ENCODE measurements around the gene REP15. TPM values are rescaled to one million over a fixed set of nuclear protein-coding genes. Genes with fewer than 3 reads are reported as not detected.
"Not testable (repeated sequence)": the region's sequence is repeated elsewhere in the genome, so short reads cannot be mapped to it uniquely, and the experiment has no call there.

Gene REP15, protein sequence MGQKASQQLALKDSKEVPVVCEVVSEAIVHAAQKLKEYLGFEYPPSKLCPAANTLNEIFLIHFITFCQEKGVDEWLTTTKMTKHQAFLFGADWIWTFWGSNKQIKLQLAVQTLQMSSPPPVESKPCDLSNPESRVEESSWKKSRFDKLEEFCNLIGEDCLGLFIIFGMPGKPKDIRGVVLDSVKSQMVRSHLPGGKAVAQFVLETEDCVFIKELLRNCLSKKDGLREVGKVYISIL
- total RNA-seq, result 1 to 10 TPM; 1.4 to 3.1 TPM

DNA sequence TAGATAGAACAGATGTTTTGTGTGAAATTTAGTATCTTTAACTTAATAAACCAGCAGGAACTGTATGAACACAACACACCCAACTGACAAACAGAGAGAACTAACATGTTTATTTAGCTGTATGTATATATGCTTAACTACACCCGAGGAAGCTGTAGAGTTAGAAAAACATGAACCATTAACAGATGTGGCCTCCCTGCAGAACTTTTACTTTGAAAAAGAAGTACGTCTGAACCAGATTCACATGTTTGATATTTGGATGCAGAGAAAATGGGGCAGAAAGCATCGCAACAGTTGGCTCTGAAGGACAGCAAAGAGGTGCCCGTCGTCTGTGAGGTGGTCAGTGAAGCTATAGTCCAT lies at the start of gene REP15:
Gene REP15, plus strand, starts transcription at position 155 of the 360 bp plus-strand sequence. Its CDS starts 116 bp downstream, at position 271.
- no peak within 1 kb of the TSS for H3K4me3 ChIP-seq
- TF ChIP-seq, protein P1, sequence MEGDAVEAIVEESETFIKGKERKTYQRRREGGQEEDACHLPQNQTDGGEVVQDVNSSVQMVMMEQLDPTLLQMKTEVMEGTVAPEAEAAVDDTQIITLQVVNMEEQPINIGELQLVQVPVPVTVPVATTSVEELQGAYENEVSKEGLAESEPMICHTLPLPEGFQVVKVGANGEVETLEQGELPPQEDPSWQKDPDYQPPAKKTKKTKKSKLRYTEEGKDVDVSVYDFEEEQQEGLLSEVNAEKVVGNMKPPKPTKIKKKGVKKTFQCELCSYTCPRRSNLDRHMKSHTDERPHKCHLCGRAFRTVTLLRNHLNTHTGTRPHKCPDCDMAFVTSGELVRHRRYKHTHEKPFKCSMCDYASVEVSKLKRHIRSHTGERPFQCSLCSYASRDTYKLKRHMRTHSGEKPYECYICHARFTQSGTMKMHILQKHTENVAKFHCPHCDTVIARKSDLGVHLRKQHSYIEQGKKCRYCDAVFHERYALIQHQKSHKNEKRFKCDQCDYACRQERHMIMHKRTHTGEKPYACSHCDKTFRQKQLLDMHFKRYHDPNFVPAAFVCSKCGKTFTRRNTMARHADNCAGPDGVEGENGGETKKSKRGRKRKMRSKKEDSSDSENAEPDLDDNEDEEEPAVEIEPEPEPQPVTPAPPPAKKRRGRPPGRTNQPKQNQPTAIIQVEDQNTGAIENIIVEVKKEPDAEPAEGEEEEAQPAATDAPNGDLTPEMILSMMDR (IDR thresholded peaks at IDR 0.05), result no peak
- H3K4me1 ChIP-seq, result no peaks in the 10 kb centered on the region
- no peak within 1 kb of the TSS for H3K27ac ChIP-seq
- H3K9me3 ChIP-seq, result no peaks in the 10 kb centered on the region
- H3K36me3 ChIP-seq, result peaks cover 38% of the 10 kb centered on the region
- H3K27me3 ChIP-seq, result no peaks in the 10 kb centered on the region
- DNase-seq (ENCODE audit: low spot score), result no peak

GRCh38 chr12:27650011-27650410 lies 46.2 kb upstream of the REP15 start:
- Histone ChIP-seq H3K4me3 (no peak overlapping the region), H3K27ac (no peak overlapping the region), H3K4me1 (no peaks in the 10 kb centered on the region), H3K9me3 (no peaks in the 10 kb centered on the region), H3K27me3 (no peaks in the 10 kb centered on the region), H3K36me3 (peaks cover 32% of the 10 kb centered on the region)
- DNase-seq (ENCODE audit: low spot score), result no peak
- TF ChIP-seq, protein P1 (IDR thresholded peaks at IDR 0.05), result no peak

GRCh38 chr12:27651201-27651600 lies 45.0 kb upstream of the REP15 start:
- H3K36me3 ChIP-seq, result peaks cover 29% of the 10 kb centered on the region
- H3K9me3 ChIP-seq, result no peaks in the 10 kb centered on the region
- no peak overlapping the region for H3K27ac ChIP-seq
- TF ChIP-seq, protein P1 (IDR thresholded peaks at IDR 0.05), result no peak
- H3K27me3 ChIP-seq, result no peaks in the 10 kb centered on the region
- no peaks in the 10 kb centered on the region for H3K4me1 ChIP-seq
- H3K4me3 ChIP-seq, result no peak overlapping the region
- no peak for DNase-seq (ENCODE audit: low spot score)

DNA sequence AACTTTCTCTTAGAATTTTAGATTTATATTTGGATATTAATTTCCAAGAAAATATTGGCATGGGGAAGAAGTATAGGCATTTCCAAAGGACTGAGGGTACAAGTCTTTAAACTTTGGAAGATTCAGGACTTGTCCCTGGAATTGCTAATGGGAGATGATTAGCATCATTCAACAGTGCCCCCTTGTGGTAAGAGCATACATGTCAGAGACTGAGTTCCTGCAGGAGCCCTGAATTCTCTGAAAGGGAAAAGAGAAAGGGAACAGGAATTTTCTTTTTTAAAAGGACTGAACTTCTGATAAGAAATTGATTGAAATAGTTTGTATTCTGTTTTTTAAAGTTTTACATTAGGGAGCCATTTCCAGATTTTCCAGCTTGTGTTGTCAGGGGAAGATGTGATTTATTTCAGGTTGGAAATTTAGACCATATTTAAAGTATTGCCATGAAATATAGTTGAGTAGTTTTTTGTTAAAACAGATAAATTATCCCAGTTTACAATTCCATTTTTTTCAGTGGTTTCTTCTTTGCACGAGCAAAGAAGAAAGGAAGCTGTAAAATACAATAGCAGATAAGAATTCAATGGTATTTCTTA lies 44.0 kb upstream of the REP15 start:
- Histone ChIP-seq H3K4me3 (no peak overlapping the region), H3K27ac (no peak overlapping the region), H3K4me1 (no peaks in the 10 kb centered on the region), H3K27me3 (no peaks in the 10 kb centered on the region), H3K9me3 (no peaks in the 10 kb centered on the region), H3K36me3 (peaks cover 22% of the 10 kb centered on the region)
- no peak for DNase-seq (ENCODE audit: low spot score)
- TF ChIP-seq, protein P1 (IDR thresholded peaks at IDR 0.05), result peak; percentile 78 to 89

GRCh38 chr12:27653661-27654060 lies 42.6 kb upstream of the REP15 start:
- DNase-seq (ENCODE audit: low spot score), result no peak
- Histone ChIP-seq H3K27me3 (no peaks in the 10 kb centered on the region), H3K36me3 (peaks cover 23% of the 10 kb centered on the region), H3K4me3 (no peak overlapping the region), H3K27ac (no peak overlapping the region), H3K4me1 (no peaks in the 10 kb centered on the region), H3K9me3 (no peaks in the 10 kb centered on the region)
- TF ChIP-seq, protein P1 (IDR thresholded peaks at IDR 0.05), result no peak

DNA sequence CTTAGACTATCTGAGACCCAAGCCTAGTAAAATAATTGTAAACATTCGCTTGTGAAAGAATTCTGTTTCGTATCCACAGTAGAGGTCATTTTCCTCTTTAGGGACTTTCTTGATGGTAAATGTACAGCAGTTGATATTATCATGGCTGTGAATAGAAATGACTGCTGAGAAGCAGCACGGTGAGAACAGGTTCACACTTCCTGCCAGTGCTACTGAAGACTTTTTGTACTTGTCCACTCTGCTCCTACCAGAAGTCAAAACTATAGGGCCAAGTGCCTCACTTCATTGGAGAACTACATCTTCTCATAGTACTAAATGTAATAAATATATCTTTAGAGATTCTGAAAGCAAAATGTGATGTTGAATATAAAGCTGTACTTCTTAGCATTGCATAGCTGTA lies 40.8 kb upstream of the REP15 start:
- not testable (repeated sequence) for H3K4me1 ChIP-seq; H3K27ac ChIP-seq; H3K27me3 ChIP-seq; H3K9me3 ChIP-seq; H3K4me3 ChIP-seq; DNase-seq (ENCODE audit: low spot score)
- peaks cover 21% of the 10 kb centered on the region for H3K36me3 ChIP-seq

All from right atrium auricular region (tissue), 2 donors.